ENCODE measurements around the gene BCDIN3D.

The BCDIN3D gene

GRCh38 chr12:49842519-49843352, at the start of gene BCDIN3D:
Gene BCDIN3D, minus strand, starts transcription at chr12:49843106. Its CDS starts 19 bp downstream, at chr12:49843087.
- TF ChIP-seq JUND (IDR thresholded peaks at IDR 0.05; ENCODE audit: low read depth): no peak
- peak; percentile 69 to 96 for DNase-seq (ENCODE audit: low read depth in 1 of 2, low spot score in 1 of 2)
- in situ Hi-C loops (cut with HindIII; ENCODE audit: low pct_unique_long_range_greater_than_20kb, low sequenced_read_pairs): no loop called here

GRCh38 chr12:49892084-49892731, 49.3 kb upstream of the BCDIN3D start:
- no peak for DNase-seq (ENCODE audit: low read depth in 1 of 2, low spot score in 1 of 2)
- TF ChIP-seq JUND (IDR thresholded peaks at IDR 0.05; ENCODE audit: low read depth): no peak
- in situ Hi-C loops (cut with HindIII; ENCODE audit: low pct_unique_long_range_greater_than_20kb, low sequenced_read_pairs): no loop called here

GRCh38 chr12:49891476-49891875, 48.6 kb upstream of the BCDIN3D start:
- no peak for TF ChIP-seq JUND (IDR thresholded peaks at IDR 0.05; ENCODE audit: low read depth)
- in situ Hi-C loops (cut with HindIII; ENCODE audit: low pct_unique_long_range_greater_than_20kb, low sequenced_read_pairs): no loop called here
- DNase-seq (ENCODE audit: low read depth in 1 of 2, low spot score in 1 of 2): no peak

GRCh38 chr12:49891012-49891411, 48.1 kb upstream of the BCDIN3D start:
- in situ Hi-C loops (cut with HindIII; ENCODE audit: low pct_unique_long_range_greater_than_20kb, low sequenced_read_pairs): no loop called here
- DNase-seq (ENCODE audit: low read depth in 1 of 2, low spot score in 1 of 2): no peak
- no peak for TF ChIP-seq JUND (IDR thresholded peaks at IDR 0.05; ENCODE audit: low read depth)

- in situ Hi-C loops (cut with HindIII; ENCODE audit: low pct_unique_long_range_greater_than_20kb, low sequenced_read_pairs): no loop called here
Observed at GRCh38 chr12:49890096-49890461, 47.2 kb upstream of the BCDIN3D start.

GRCh38 chr12:49889361-49890095, 46.6 kb upstream of the BCDIN3D start:
- no peak for TF ChIP-seq JUND (IDR thresholded peaks at IDR 0.05; ENCODE audit: low read depth)
- no peak for DNase-seq (ENCODE audit: low read depth in 1 of 2, low spot score in 1 of 2)
- in situ Hi-C loops (cut with HindIII; ENCODE audit: low pct_unique_long_range_greater_than_20kb, low sequenced_read_pairs): no loop called here

More at GRCh38 chr12:49890096-49890461, 47.2 kb upstream of the BCDIN3D start:
- TF ChIP-seq JUND (IDR thresholded peaks at IDR 0.05; ENCODE audit: low read depth): no peak
- no peak for DNase-seq (ENCODE audit: low read depth in 1 of 2, low spot score in 1 of 2)

- peak in 1 of 2 experiments; percentile 54 for DNase-seq (ENCODE audit: low read depth in 1 of 2, low spot score in 1 of 2)
- in situ Hi-C loops (cut with HindIII; ENCODE audit: low pct_unique_long_range_greater_than_20kb, low sequenced_read_pairs): no loop called here
Observed at GRCh38 chr12:49888461-49889151, 45.7 kb upstream of the BCDIN3D start.

GRCh38 chr12:49887536-49888401, 44.9 kb upstream of the BCDIN3D start:
- peak in 1 of 2 experiments; percentile 61 for DNase-seq (ENCODE audit: low read depth in 1 of 2, low spot score in 1 of 2)
- in situ Hi-C loops (cut with HindIII; ENCODE audit: low pct_unique_long_range_greater_than_20kb, low sequenced_read_pairs): no loop called here
- no peak for TF ChIP-seq JUND (IDR thresholded peaks at IDR 0.05; ENCODE audit: low read depth)

More at GRCh38 chr12:49888461-49889151, 45.7 kb upstream of the BCDIN3D start:
- TF ChIP-seq JUND (IDR thresholded peaks at IDR 0.05; ENCODE audit: low read depth): no peak

- no peak for TF ChIP-seq JUND (IDR thresholded peaks at IDR 0.05; ENCODE audit: low read depth)
- in situ Hi-C loops (cut with HindIII; ENCODE audit: low pct_unique_long_range_greater_than_20kb, low sequenced_read_pairs): no loop called here
- no peak for DNase-seq (ENCODE audit: low read depth in 1 of 2, low spot score in 1 of 2)
Observed at GRCh38 chr12:49887091-49887490, 44.2 kb upstream of the BCDIN3D start.

GRCh38 chr12:49885663-49886461, 43.0 kb upstream of the BCDIN3D start:
- TF ChIP-seq JUND (IDR thresholded peaks at IDR 0.05; ENCODE audit: low read depth): no peak
- in situ Hi-C loops (cut with HindIII; ENCODE audit: low pct_unique_long_range_greater_than_20kb, low sequenced_read_pairs): no loop called here
- DNase-seq (ENCODE audit: low read depth in 1 of 2, low spot score in 1 of 2): no peak

GRCh38 chr12:49885118-49885517, 42.2 kb upstream of the BCDIN3D start:
- no peak for TF ChIP-seq JUND (IDR thresholded peaks at IDR 0.05; ENCODE audit: low read depth)
- in situ Hi-C loops (cut with HindIII; ENCODE audit: low pct_unique_long_range_greater_than_20kb, low sequenced_read_pairs): no loop called here
- no peak for DNase-seq (ENCODE audit: low read depth in 1 of 2, low spot score in 1 of 2)
